Measurements from ENCODE around the gene PPP1R9B.

- TF ChIP-seq CTCF (IDR thresholded peaks at IDR 0.05) (no peak), POLR2A (IDR thresholded peaks at IDR 0.05) (no peak)
Measured at GRCh38 chr17:50175035-50175807, 24.7 kb upstream of the PPP1R9B start.

All from tibial nerve (tissue), 3 donors.